ENCODE measurements around the gene RAD51B.

DNA sequence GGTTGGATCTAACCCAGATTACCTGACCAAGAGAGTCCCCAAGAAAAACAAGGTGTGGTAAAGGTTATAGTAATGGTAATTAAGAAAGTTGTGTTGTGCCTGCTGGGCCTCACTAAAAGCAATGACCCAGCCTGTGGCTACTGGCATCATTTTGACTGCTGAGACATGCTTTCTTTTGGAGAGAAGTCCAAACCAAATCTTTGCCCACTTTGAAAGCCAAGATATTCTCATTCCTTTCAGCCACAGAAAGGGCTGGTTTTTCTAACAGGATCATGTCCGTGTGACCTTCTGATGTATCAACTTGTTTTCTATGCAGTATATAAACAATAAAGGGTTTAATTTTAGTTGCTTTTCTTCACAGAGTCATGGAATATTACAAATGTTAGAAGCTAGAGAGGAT lies 388.6 kb downstream of the RAD51B start:
- TF ChIP-seq, protein P1, sequence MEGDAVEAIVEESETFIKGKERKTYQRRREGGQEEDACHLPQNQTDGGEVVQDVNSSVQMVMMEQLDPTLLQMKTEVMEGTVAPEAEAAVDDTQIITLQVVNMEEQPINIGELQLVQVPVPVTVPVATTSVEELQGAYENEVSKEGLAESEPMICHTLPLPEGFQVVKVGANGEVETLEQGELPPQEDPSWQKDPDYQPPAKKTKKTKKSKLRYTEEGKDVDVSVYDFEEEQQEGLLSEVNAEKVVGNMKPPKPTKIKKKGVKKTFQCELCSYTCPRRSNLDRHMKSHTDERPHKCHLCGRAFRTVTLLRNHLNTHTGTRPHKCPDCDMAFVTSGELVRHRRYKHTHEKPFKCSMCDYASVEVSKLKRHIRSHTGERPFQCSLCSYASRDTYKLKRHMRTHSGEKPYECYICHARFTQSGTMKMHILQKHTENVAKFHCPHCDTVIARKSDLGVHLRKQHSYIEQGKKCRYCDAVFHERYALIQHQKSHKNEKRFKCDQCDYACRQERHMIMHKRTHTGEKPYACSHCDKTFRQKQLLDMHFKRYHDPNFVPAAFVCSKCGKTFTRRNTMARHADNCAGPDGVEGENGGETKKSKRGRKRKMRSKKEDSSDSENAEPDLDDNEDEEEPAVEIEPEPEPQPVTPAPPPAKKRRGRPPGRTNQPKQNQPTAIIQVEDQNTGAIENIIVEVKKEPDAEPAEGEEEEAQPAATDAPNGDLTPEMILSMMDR (IDR thresholded peaks at IDR 0.05): no peak
- TF ChIP-seq POLR2A (IDR thresholded peaks at IDR 0.05): no peak
